ENCODE data around the gene ADCYAP1R1.

DNA sequence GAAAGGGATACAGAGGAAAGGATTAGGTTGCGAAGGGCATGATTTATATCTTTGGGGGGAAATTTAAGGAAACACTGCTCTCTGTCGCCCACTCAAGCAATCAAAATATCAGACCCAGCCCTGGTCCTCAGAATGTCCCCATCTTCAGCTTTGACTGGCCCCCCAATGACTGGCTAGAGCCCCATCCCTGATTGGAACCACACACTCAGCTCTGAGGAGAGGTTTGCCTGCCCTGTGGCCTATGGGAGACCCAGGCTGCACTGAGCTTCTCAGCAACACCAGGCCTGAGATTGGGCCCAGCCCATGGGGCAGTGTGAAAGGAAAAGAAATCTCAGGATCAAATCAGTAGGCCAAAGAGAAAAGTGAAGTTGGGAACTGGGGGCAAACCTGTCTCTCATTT is 69.5 kb downstream of the ADCYAP1R1 start:
- TF ChIP-seq FOXM1 (IDR thresholded peaks at IDR 0.05; ENCODE audit: borderline replicate concordance), result no peak
- TF ChIP-seq FOXK2 (IDR thresholded peaks at IDR 0.05), result no peak
- no peak for TF ChIP-seq SP1 (IDR thresholded peaks at IDR 0.05)
- no peak for TF ChIP-seq ARNT (IDR thresholded peaks at IDR 0.05)
- no peak for TF ChIP-seq CTBP1 (IDR thresholded peaks at IDR 0.05; ENCODE audit: borderline replicate concordance)
